ENCODE results near the gene ULK1.

Gene ULK1

DNA sequence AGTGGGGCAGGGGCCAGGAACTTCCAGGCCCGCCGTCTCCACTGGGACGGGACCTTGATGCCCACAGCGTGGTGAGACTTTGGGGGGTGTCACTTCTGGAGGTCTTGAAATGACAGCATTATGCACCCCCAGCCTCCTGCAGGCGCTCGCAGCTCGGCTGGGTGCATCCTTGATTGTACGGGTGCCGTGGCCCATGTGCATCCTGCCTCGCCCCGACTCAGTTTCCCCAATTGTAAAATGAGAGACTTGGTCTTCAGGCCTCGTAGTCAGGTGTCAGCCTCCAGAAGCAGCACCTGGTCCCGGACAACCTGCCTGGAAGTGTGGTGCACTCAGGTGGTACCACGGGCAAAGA, 25.7 kb downstream of the ULK1 start:
- no peak for DNase-seq (ENCODE audit: low spot score)

GRCh38 chr12:131920902-131921840, 26.7 kb downstream of the ULK1 start:
- no peak for DNase-seq (ENCODE audit: low spot score)

GRCh38 chr12:131921866-131922769, 27.7 kb downstream of the ULK1 start:
- DNase-seq (ENCODE audit: low spot score) = no peak

- no peak for DNase-seq (ENCODE audit: low spot score)
These were observed 28.4 kb downstream of the ULK1 start for GRCh38 chr12:131922772-131923171.

- no peak for DNase-seq (ENCODE audit: low spot score)
These were observed 28.8 kb downstream of the ULK1 start for GRCh38 chr12:131923260-131923659.

DNA sequence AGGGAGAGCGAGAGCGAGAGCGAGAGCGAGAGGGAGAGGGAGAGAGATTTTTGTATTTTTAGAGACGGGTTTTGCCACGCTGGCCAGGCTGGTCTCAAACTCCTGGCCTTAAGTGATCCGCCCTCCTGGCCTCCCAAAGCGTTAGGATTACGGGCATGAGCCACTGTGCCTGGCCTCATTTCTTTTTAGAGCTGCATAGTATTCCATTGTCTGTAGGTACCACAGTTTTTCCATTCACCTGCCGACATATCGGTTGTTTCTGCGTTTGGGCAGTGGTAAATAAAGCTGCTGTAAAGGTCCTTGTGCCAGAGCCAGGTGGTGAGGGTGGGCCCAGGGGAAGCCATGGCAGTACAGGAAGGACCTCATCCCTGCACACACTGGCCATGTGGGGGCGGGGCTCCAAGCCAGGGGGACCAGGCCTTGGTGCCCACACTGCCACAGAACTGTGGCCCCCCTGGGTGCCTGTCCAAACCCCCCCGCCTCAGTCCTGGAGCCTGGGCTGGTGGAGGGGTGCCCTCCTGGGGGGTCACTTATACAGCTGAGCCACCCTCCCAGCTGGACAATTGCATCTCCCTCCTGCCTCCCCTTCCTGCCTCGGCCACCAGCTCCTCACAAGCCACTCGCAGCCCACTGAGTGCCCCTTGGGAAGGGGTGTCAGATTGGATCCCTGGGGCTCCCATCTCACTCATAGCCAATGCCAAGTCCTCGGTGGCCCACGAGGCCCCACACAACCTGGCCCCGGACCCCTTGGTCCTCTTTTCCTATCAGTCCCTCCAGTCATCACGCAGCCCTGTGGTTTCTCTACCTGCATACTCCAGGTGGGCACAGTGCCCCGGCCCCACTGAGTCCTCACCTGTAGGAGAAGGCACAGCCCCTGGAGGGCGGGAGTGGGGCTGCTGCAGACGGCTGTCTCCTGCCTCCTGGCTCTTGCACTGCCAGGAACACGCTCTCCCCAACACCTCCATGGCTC, 33.0 kb downstream of the ULK1 start:
- DNase-seq (ENCODE audit: low spot score) = no peak

DNA sequence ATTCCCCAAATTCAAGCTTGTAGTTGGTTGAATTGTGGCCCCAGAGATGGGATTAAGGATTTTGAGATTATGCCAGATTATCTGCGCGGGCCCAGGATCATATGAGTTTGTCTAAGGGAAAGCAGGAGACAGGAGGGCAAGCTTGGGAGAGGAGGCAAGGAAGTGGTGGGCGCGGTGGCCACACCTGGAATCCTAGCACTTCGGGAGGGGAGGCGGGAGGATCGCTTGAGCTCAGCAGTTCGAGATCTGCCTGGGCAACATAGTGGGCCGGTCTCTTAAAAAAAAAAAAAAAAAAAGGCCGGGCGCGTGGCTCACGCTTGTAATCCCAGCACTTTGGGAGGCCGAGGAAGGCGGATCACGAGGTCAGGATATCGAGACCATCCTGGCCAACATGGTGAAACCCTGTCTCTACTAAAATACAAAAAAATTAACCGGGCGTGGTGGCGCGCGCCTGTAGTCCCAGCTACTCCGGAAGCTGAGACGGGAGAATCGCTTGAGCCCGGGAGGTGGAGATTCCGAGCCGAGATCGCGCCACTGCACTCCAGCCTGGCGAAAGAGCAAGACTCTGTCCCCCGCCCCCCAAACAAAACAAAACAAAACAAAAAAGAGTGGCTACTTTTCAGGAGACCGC, 33.8 kb downstream of the ULK1 start:
- no peak for DNase-seq (ENCODE audit: low spot score)

DNA sequence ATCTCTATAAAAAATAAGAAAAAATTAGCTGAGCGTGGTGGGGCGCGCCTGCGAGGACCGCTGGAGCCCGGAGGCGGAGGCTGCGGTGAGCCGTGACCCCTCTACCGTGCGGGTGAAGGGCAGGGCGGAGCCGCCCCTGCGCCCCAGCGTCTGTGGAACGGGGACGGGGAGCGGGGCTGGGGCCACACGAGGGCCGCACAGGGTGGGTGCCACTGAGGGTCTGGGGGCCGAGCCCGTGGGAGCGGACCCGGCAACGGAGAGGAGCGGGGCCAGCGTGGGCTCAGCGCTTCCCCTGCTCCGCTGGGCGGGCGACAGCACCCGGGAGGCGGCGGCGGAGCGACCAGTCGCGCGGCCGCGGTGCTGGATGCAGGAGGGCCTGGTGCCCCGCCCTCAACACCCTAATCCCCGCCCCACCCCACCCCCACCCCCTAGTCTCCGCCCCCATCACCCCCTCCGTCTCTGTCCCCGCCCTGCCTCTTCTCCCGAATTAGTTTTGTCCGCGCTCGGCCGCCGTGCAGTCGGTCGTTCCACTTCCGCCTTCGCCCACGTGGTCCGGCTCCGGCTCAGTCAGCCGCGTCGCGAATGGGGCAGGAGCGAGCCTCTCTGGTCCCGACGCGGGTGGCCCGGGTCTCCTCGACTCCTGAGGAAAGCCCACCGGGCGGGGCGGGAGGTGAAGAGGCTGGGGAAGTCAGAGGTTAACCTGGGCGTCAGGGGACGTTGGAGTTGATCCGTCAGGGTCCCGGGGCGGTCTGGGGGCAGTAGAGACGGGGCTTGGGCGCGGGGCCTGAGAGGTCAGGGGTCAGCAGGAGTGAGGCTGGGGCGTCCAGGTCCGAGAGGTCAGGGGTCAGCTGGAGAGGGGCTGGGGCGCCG, 34.5 kb downstream of the ULK1 start, which contains the start of gene PUS1:
PUS1 (plus strand) TSS at position 566 of the 870 bp plus-strand sequence. CDS start 447 bp downstream, outside the sequence.
- peak; percentile 92 for DNase-seq (ENCODE audit: low spot score)

DNA sequence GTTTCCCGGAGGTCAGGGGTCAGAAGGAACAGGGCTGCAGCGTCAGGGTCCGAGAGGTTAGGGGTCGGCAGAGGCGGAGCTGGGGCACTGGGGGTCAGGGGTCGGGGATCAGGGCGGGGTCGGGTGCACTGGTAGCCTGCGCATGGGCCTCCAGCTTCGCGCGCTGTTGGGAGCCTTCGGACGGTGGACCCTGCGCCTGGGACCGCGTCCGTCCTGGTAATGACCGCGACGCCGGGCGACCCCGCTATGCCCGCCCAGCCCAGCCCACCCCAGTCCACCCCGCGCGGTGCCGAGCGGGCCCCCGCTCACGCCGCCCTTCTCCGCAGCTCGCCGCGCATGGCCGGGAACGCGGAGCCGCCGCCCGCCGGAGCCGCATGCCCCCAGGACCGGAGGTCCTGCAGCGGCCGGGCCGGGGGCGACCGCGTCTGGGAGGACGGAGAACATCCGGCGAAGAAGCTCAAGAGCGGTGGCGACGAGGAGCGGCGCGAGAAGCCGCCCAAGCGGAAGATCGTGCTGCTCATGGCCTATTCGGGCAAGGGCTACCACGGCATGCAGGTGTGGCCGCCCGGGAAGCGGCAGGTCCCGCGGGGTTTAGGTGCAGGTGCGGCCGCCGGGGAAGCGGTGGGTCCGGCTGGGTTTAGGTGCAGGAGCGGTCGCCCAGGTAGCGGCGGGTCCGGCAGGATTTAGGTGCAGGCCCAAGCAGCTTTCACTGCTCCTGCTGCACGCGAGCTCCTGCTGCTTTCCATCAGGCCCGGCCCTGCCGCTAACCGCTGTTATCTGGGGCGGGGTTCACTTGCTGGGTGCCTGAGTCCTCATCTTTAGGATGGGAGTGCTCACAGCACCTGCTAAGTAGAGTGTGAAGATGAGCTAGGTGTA, 35.4 kb downstream of the ULK1 start:
- no peak for DNase-seq (ENCODE audit: low spot score)

DNA sequence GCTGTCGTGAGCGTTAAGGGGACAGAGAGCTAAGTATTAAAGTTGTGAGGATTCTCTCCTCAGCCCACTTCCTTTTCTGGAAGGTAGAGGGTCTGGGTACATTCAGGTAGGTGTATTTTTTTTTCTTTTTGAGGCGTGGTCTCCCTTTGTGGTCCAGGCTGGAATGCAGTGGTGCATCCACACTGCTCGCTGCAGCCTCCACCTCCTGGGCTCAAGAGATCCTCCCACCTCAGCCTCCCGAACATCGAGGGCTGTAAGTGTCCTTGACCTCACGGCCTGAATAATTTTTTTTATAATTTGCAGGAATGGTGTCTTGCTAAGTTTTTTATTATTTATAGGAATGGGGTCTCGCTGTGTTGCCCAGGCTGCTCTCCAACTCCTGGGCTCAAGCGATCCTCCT, 36.1 kb downstream of the ULK1 start:
- DNase-seq (ENCODE audit: low spot score) = no peak

DNA sequence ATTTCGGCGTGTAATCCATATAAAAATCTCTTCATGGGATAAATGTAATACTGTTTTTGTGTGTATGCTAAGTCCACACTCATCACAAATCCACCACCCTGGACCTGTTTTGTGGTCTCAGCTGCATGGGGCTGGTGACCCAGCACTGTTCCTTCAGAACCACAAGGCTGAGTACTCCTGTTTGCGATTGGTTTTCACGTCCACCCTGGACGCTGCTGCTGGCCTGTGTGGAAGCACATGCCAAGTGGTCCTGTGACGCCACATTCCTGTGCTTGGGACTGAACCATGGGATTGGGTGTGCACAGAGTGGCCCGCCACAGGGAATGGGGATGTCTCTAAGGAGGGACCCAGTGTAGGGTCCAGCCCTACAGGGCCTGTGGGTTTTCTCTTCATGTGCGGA, 39.0 kb downstream of the ULK1 start:
- DNase-seq (ENCODE audit: low spot score) = no peak

- no peak for DNase-seq (ENCODE audit: low spot score)
These were observed 40.1 kb downstream of the ULK1 start for GRCh38 chr12:131934535-131934934.

- no peak for DNase-seq (ENCODE audit: low spot score)
These were observed 43.7 kb downstream of the ULK1 start for GRCh38 chr12:131938082-131938481.

DNA sequence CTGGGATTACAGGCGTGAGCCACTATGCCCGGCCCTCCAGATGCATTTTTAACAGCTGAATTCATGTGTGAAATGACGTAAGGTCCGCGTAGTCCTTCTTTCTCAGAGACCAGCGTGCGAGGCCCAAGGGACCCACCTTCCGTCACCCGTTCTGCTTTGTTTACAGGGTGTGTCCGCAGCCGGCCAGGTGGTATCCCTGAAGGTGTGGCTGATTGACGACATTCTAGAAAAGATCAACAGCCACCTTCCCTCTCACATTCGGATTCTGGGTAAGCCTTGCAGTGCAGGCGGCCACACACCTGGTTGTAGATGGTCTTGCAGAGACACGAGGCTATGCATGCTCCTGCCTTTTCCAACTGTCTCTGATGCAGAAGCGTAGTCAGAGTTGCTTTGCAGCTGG, 44.6 kb downstream of the ULK1 start:
- no peak for DNase-seq (ENCODE audit: low spot score)

- no peak for DNase-seq (ENCODE audit: low spot score)
These were observed 45.7 kb downstream of the ULK1 start for GRCh38 chr12:131940141-131940547.

DNA sequence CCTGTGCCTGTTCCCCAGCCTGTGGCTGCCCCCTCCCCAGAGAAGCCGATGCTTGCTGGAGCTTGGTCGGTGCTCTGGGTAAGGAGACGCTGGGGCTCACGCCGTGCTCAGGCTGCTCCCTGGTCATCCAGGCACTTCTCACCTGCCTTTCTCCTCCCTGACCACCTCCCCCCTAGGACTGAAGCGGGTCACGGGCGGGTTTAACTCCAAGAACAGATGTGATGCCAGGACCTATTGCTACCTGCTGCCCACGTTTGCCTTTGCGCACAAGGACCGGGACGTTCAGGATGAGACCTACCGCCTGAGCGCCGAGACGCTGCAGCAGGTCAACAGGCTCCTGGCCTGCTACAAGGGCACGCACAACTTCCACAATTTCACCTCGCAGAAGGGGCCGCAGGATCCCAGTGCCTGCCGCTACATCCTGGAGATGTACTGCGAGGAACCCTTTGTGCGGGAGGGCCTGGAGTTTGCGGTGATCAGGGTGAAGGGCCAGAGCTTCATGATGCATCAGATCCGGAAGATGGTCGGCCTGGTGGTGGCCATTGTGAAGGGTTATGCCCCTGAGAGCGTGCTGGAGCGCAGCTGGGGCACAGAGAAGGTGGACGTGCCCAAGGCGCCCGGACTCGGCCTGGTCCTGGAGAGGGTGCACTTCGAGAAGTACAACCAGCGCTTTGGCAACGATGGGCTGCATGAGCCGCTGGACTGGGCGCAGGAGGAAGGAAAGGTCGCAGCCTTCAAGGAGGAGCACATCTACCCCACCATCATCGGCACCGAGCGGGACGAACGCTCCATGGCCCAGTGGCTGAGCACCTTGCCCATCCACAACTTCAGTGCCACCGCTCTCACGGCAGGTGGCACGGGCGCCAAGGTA, 46.9 kb downstream of the ULK1 start:
- DNase-seq (ENCODE audit: low spot score) = no peak

GRCh38 chr12:131941987-131942341, 47.5 kb downstream of the ULK1 start:
- DNase-seq (ENCODE audit: low spot score) = no peak

GRCh38 chr12:131942671-131943070, 48.2 kb downstream of the ULK1 start:
- no peak for DNase-seq (ENCODE audit: low spot score)

Data from putamen (tissue), 1 donor.